ENCODE data around the gene MERTK.
"Not testable (repeated sequence)": the region's sequence is repeated elsewhere in the genome, so short reads cannot be mapped to it uniquely, and the experiment has no call there.

Gene MERTK

GRCh38 chr2:111946294-111947114 lies 48.1 kb downstream of the MERTK start:
- no peak for DNase-seq

- DNase-seq: no peak
Observed at GRCh38 chr2:111947219-111947618, 48.8 kb downstream of the MERTK start.

- no peak for DNase-seq
Observed at GRCh38 chr2:111948832-111949231, 50.4 kb downstream of the MERTK start.

- DNase-seq: no peak
Observed at GRCh38 chr2:111950236-111950635, 51.8 kb downstream of the MERTK start.

- no peak for DNase-seq
Observed at GRCh38 chr2:111951486-111951885, 53.1 kb downstream of the MERTK start.

GRCh38 chr2:111952871-111953452 lies 54.6 kb downstream of the MERTK start:
- no peak for DNase-seq

- no peak for DNase-seq
Observed at GRCh38 chr2:111954602-111955332, 56.4 kb downstream of the MERTK start.

GRCh38 chr2:111957872-111958354 lies 59.5 kb downstream of the MERTK start:
- no peak for DNase-seq

- DNase-seq: no peak
Observed at GRCh38 chr2:111958901-111959300, 60.5 kb downstream of the MERTK start.

- DNase-seq: no peak
Observed at GRCh38 chr2:111961663-111962062, 63.3 kb downstream of the MERTK start.

- not testable (repeated sequence) for DNase-seq
Observed at GRCh38 chr2:111963086-111963485, 64.7 kb downstream of the MERTK start.

- not testable (repeated sequence) for DNase-seq
Observed at GRCh38 chr2:111963508-111963907, 65.1 kb downstream of the MERTK start.

- DNase-seq: no peak
Observed at GRCh38 chr2:111965062-111965461, 66.7 kb downstream of the MERTK start.

GRCh38 chr2:111966241-111966640 lies 67.8 kb downstream of the MERTK start:
- no peak for DNase-seq

GRCh38 chr2:111967018-111967417 lies 68.6 kb downstream of the MERTK start:
- DNase-seq: no peak

GRCh38 chr2:111970453-111970852 lies 72.0 kb downstream of the MERTK start:
- DNase-seq: no peak

- DNase-seq: no peak
Observed at GRCh38 chr2:111972955-111973565, 74.7 kb downstream of the MERTK start.

GRCh38 chr2:111973701-111974100 lies 75.3 kb downstream of the MERTK start:
- no peak for DNase-seq

- DNase-seq: no peak
Observed at GRCh38 chr2:111975053-111975552, 76.7 kb downstream of the MERTK start.

GRCh38 chr2:111975819-111976218 lies 77.4 kb downstream of the MERTK start:
- no peak for DNase-seq

GRCh38 chr2:111977240-111977639 lies 78.8 kb downstream of the MERTK start:
- DNase-seq: no peak

GRCh38 chr2:111978452-111979170 lies 80.2 kb downstream of the MERTK start:
- no peak for DNase-seq
